Endothelial cell of umbilical vein (primary cell): ENCODE results near the gene HIC1. TPM values are rescaled to one million over a fixed set of nuclear protein-coding genes. Genes with fewer than 3 reads are reported as not detected.

ENCODE experiments used
- BruUV-seq: library from RNA; stranded (reverse); fragments of 400-500 nt; replicated peaks from 2 replicates; lab custom pipeline; 2021; lab: Mats Ljungman, UMichigan
- CTCF ChIA-PET: fragments of 300-600, 350-600 bp; sonication (Branson Sonifier 250); formaldehyde crosslinking; loops from one replicate; lab custom pipeline; 2021; ENCODE audit warnings: antibody characterized with exemption, inconsistent platforms; lab: Charles Lee
- POLR2A ChIA-PET: fragments of 300-600, 350-600 bp; sonication (Branson Sonifier 250); formaldehyde crosslinking; loops from one replicate; lab custom pipeline; 2021; ENCODE audit warnings: antibody characterized with exemption, inconsistent platforms; lab: Charles Lee
- DNase-seq: peaks from one replicate; pipeline ENCODE4 v3.0.0-alpha.2; 2011; ENCODE audit warnings: low read depth, low spot score
- FAIRE-seq: peaks from 2 replicates; lab custom pipeline; 2011; peaks lifted over from hg19 to GRCh38; lab: Jason Lieb, UNC
- H2AFZ ChIP-seq: 2 replicates; pipeline ENCODE4 v1.6.0; 2012; ENCODE audit warnings: low read depth, low read length, control low read depth, inconsistent platforms
- H3K27ac ChIP-seq: 2 replicates; pipeline ENCODE4 v1.5.1; 2011; ENCODE audit warnings: low read depth, mild to moderate bottlenecking, control low read depth, low read length, moderate library complexity; ENCODE audit not compliant: insufficient read depth
- H3K27me3 ChIP-seq, 2 experiments: 2 replicates each; pipeline versions ENCODE4 v1.6.0 to v1.6.1; 2011; ENCODE audit warnings: low read length in 2 of 2, mixed read lengths in 1 of 2; ENCODE audit not compliant: control insufficient read depth in 2 of 2, insufficient read depth in 2 of 2
- H3K36me3 ChIP-seq, 2 experiments: 2 replicates in 1 of 2; 3 replicates in 1 of 2; pipeline ENCODE4 v1.5.1; 2011; ENCODE audit warnings: low read length in 2 of 2, mild to moderate bottlenecking in 1 of 2, moderate library complexity in 1 of 2; ENCODE audit not compliant: control insufficient read depth in 2 of 2, insufficient read depth in 2 of 2; ENCODE audit errors: extremely low read depth in 1 of 2
- H3K4me1 ChIP-seq: 3 replicates; pipeline ENCODE4 v1.5.1; 2011; ENCODE audit warnings: mild to moderate bottlenecking, low read length; ENCODE audit not compliant: control insufficient read depth, insufficient read depth; ENCODE audit errors: extremely low read depth
- H3K4me2 ChIP-seq: 2 replicates; pipeline ENCODE4 v1.6.1; 2011; ENCODE audit warnings: low read length, control low read depth, mixed read lengths; ENCODE audit not compliant: insufficient read depth
- H3K4me3 ChIP-seq, 3 experiments: fragments of 200-600 bp in 1 of 3; sonication (generic), shearing (Covaris generic) in 1 of 3; replicated peaks in 1 of 3; 2 replicates each; pipeline ENCODE4 v1.5.1; 2011 to 2016; ENCODE audit warnings: control low read depth in 3 of 3, low read length in 3 of 3, mild to moderate bottlenecking in 2 of 3, inconsistent platforms in 1 of 3, low read depth in 1 of 3, moderate library complexity in 1 of 3; ENCODE audit not compliant: insufficient read depth in 1 of 3
- H3K79me2 ChIP-seq: 2 replicates; pipeline ENCODE4 v1.6.0; 2012; ENCODE audit warnings: low read length, inconsistent platforms; ENCODE audit not compliant: control insufficient read depth, insufficient read depth
- H3K9ac ChIP-seq: replicated peaks from 2 replicates; pipeline ENCODE3; 2011; ENCODE audit warnings: low read length, control low read depth; ENCODE audit not compliant: insufficient read depth; ENCODE audit errors: extremely low read depth
- H3K9me1 ChIP-seq: replicated peaks from 3 replicates; pipeline ENCODE4 v1.6.0; 2011; ENCODE audit warnings: mild to moderate bottlenecking, low read length; ENCODE audit not compliant: control insufficient read depth, insufficient read depth; ENCODE audit errors: extremely low read depth
- H3K9me3 ChIP-seq: replicated peaks from 2 replicates; pipeline ENCODE4 v1.5.1; 2012; ENCODE audit warnings: low read length, inconsistent platforms; ENCODE audit not compliant: control insufficient read depth, insufficient read depth
- H4K20me1 ChIP-seq: replicated peaks from 2 replicates; pipeline ENCODE3; 2011; ENCODE audit warnings: mild to moderate bottlenecking, low read length; ENCODE audit not compliant: control insufficient read depth, insufficient read depth; ENCODE audit errors: extremely low read depth
- EZH2 ChIP-seq: IDR thresholded peaks from 2 replicates; pipeline ENCODE4 v1.6.1; 2012; ENCODE audit warnings: borderline replicate concordance, low read depth, mild to moderate bottlenecking, moderate library complexity, low read length, inconsistent platforms; ENCODE audit not compliant: severe bottlenecking
- FOS ChIP-seq: IDR thresholded peaks from 2 replicates; pipeline ENCODE4 v1.6.1; 2011; ENCODE audit warnings: mild to moderate bottlenecking, low read length, moderate library complexity, borderline replicate concordance; ENCODE audit not compliant: insufficient read depth
- GATA2 ChIP-seq: IDR thresholded peaks from 2 replicates; pipeline ENCODE4 v1.7.0; 2011; ENCODE audit warnings: low read depth, mild to moderate bottlenecking, moderate library complexity, mixed read lengths, low read length; ENCODE audit not compliant: insufficient read length, insufficient read depth
- MYC ChIP-seq: IDR thresholded peaks from one replicate; pipeline ENCODE4 v1.6.1; 2011; ENCODE audit warnings: mild to moderate bottlenecking, low read depth, low read length
- dilution Hi-C: fragments of 300-500 bp; cut with MboI; formaldehyde crosslinking; loops from one replicate; pipeline ENCODE4 v1.15.0; 2019; ENCODE audit warnings: low sequenced_read_pairs; ENCODE audit not compliant: extremely low pct_ligation_motif_present
- intact Hi-C: fragments of 100-400 bp; cut with micrococcal nuclease; formaldehyde crosslinking; loops from one replicate; pipeline ENCODE4 v1.10.0; 2022
- polyA plus RNA-seq, 4 experiments: library from polyadenylated mRNA; depleted of rRNA in 3 of 4; stranded (reverse) in 3 of 4; unstranded in 1 of 4; fragments of >200 nt; gene quantifications; 2 replicates each; pipeline versions ENCODE4 v1.2.1 to v1.2.3, GENCODE V29; 2011 to 2012; ENCODE audit warnings: missing spikeins in 1 of 4
- total RNA-seq: library from RNA; stranded (reverse); gene quantifications from 2 replicates; pipeline ENCODE4 v1.2.3, GENCODE V29; 2021
- TF ChIP-seq, protein P1 (sequence below), 2 donors: IDR thresholded peaks; 1 replicate in 1 of 2; 2 replicates in 1 of 2; pipeline ENCODE4 v1.5.1; 2011; ENCODE audit warnings: low read length in 2 of 2, mild to moderate bottlenecking in 2 of 2, moderate library complexity in 2 of 2, control low read depth in 1 of 2, inconsistent platforms in 1 of 2, low read depth in 1 of 2; ENCODE audit not compliant: insufficient read depth in 1 of 2; ENCODE audit errors: extremely low read depth in 1 of 2

HIC1 gene
- total and polyA plus RNA-seq, 2 donors (not counting 3 experiments of a cell fraction or from before 2014, with no cell fraction given): 18.2 to 35.5 TPM

DNA sequence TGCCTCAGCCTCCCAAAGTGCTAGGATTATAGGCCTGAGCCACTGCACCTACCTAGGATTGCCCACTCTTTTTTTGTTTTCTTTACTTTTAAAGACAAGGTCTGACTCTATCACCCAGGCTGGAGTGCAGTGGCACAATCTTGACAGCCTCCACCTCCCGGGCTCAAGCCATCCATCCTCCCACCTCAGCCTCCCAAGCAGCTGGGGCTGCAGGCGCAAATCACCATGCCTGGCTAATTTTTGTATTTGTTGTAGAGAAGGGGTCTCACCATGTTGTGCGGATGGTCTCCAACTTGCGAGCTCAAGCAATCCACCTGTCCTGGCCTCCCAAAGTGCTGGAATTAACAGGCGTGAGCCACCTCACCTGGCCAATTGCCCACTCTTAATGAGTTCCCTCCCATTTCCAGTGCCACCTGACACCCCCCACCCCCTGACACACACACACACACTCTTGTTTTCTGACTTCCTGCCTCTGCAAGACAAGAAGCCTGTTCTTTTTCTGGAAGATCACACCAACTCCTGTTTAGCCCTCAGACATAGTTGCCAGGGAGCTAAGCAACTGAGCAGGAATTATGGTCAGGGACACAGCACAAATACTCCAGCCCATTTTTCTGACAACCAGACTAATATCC, 10.5 kb upstream of the HIC1 start:
- DNase-seq (no peak), FAIRE-seq (no peak)
- peaks cover 11% of the 10 kb centered on the region for H3K4me1 ChIP-seq
- H3K9me1 ChIP-seq: no peaks in the 10 kb centered on the region
- no peaks in the 10 kb centered on the region for H3K27me3 ChIP-seq
- no peak overlapping the region for H3K4me2 ChIP-seq
- no peak overlapping the region for H3K9ac ChIP-seq
- no peak overlapping the region for H3K27ac ChIP-seq
- peaks cover 17% of the 10 kb centered on the region for H3K79me2 ChIP-seq
- no peaks in the 10 kb centered on the region for H4K20me1 ChIP-seq
- no TSS peak for BruUV-seq
- H2AFZ ChIP-seq: no peak overlapping the region
- TF ChIP-seq MYC (no peak), GATA2 (no peak), FOS (no peak), EZH2 (no peak)
- TF ChIP-seq, protein P1, sequence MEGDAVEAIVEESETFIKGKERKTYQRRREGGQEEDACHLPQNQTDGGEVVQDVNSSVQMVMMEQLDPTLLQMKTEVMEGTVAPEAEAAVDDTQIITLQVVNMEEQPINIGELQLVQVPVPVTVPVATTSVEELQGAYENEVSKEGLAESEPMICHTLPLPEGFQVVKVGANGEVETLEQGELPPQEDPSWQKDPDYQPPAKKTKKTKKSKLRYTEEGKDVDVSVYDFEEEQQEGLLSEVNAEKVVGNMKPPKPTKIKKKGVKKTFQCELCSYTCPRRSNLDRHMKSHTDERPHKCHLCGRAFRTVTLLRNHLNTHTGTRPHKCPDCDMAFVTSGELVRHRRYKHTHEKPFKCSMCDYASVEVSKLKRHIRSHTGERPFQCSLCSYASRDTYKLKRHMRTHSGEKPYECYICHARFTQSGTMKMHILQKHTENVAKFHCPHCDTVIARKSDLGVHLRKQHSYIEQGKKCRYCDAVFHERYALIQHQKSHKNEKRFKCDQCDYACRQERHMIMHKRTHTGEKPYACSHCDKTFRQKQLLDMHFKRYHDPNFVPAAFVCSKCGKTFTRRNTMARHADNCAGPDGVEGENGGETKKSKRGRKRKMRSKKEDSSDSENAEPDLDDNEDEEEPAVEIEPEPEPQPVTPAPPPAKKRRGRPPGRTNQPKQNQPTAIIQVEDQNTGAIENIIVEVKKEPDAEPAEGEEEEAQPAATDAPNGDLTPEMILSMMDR (IDR thresholded peaks at IDR 0.05; ENCODE audit: extremely low read depth in 1 of 2, insufficient read depth in 1 of 2, low read depth in 1 of 2, low read length in 2 of 2): no peak
- dilution Hi-C loops: no loop called here
- peaks cover 5 to 9% of the 10 kb centered on the region in 2 experiments for H3K36me3 ChIP-seq
- POLR2A ChIA-PET: interaction anchor here (0.7 kb wide), 1 partner anchor 200 kb away, joined by 7 read pairs; no protein-coding TSS in a partner anchor
- intact Hi-C loops: no loop called here
- no peaks in the 10 kb centered on the region for H3K9me3 ChIP-seq
- CTCF ChIA-PET: interaction anchor here (1.0 to 1.3 kb wide), 3 partner anchors 136 to 201 kb away, joined by 3 to 8 read pairs (median 3); no protein-coding TSS in a partner anchor
- no peak overlapping the region for H3K4me3 ChIP-seq
